Stimulated activated CD4-positive, alpha-beta T cell treated with anti-CD3 and anti-CD28 coated beads, Interleukin-12 subunit alpha, Interleukin-12 subunit beta, amount 100 ng/mL, for 4 hours (primary cell): ENCODE data around the gene TESK2.

ENCODE experiments used
- DNase-seq: peaks from one replicate; pipeline ENCODE4 v3.0.0-alpha.2; 2020

TESK2 gene

GRCh38 chr1:45299296-45299695, 191.7 kb downstream of the TESK2 start:
- no peak for DNase-seq

- no peak for DNase-seq
These were observed 193.2 kb downstream of the TESK2 start for GRCh38 chr1:45297666-45298356.
